ENCODE data around the gene SHKBP1.

- TF ChIP-seq TAF1 (IDR thresholded peaks at IDR 0.05; ENCODE audit: borderline replicate concordance, insufficient read depth, low read length) (no peak), POLR2AphosphoS5 (IDR thresholded peaks at IDR 0.05; ENCODE audit: low read depth, low read length) (no peak), REST (IDR thresholded peaks at IDR 0.05; ENCODE audit: insufficient read depth in 1 of 2, low read depth in 2 of 2, low read length in 2 of 2) (no peak), SIN3A (IDR thresholded peaks at IDR 0.05; ENCODE audit: borderline replicate concordance, insufficient read depth, low read length) (no peak)
Observed at GRCh38 chr19:40623403-40624251, 47.0 kb downstream of the SHKBP1 start.
